Hepatic stellate cell (primary cell): Measurements from ENCODE around the gene XKRX.

Experiments
- DNase-seq: peaks from one replicate; pipeline ENCODE4 v3.0.0; 2011; ENCODE audit warnings: low spot score

Gene XKRX

DNA sequence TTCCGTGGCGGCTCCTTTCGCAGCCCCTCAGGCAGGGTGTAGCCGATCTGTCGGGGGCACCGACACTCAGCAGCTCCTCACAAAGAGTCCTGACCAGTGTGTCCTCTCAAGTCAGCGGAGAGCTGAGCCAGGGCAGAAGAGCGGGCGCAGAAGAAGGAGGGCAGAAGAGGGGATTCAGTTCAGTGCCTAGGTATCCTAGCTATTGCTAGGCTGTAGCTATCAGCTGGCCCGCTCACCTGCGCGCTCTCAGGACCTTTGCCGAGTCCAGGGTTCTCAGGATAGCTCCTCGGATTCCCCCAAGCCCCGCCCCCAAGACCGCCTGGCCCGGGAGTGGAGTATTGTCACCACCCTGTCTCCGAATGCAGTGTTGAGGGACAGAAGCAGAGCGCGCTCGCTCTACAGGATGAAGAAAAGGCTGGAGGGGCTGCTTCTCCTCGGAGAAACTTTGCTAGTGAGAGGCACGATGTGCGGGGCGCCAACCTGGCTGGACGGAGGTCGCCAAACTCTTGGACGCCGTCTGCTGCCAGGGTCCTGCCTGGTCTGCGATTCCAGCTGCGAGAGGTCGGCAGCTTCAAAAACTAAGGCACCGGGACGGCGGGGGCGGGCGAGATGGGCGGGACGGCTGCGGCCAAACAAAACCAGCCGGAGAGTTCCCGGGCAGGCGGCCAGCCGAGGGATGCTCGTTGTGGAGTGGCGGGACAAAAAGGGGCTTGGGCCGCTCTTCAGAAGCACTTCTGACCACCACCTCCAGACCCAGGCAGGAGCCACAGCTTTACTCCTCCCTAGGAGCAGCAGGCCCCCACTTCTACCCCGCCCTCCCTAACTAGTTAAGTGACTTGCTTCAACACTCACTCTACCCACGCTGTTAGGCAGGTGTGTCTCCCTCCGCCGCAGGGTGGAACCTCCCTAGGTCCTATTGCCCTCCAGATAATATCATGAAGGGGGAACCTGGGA, at the start of gene XKRX:
Gene XKRX (minus strand): TSS at position 258 of the 954 bp plus-strand sequence. CDS start 613 bp downstream, outside the sequence.
- DNase-seq, result peak; percentile 22

DNA sequence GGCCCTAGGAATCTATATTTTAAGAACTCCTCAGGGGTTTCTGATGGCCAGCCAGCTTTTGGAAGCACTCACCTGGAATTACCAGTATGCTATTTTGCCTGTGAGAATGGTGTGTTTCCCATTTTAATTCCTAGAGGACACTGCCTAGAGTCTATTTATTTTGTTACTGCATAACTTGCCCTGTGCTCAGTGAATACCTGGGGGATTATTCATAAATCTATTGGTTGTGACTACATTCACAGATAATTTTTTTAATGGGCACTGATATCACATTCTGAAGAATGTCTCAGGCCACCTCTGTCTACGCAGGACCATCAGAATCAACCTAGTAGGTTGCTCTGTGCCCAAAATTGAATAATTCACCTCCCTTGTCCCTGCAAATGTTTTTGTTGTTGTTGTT, 47.5 kb upstream of the XKRX start:
- DNase-seq, result no peak

DNA sequence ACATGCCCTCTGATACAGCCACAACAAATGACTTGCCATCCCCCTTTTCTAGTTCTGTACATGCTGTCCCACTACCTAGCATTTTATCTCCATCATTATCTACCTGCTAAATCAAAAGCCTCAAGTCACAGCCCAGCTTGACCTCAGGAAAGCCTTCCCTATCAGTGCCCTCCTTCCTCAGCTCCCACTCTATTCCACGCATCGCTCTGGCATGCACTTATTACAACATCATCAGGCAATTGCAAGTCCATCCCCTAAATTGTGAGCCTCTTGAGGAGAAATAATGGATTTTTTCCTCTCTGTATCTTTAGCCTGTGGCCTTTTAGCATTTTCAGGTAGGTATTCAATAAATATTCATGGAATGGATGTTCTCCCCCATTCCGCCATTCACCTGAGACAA, 46.5 kb upstream of the XKRX start:
- DNase-seq, result no peak

DNA sequence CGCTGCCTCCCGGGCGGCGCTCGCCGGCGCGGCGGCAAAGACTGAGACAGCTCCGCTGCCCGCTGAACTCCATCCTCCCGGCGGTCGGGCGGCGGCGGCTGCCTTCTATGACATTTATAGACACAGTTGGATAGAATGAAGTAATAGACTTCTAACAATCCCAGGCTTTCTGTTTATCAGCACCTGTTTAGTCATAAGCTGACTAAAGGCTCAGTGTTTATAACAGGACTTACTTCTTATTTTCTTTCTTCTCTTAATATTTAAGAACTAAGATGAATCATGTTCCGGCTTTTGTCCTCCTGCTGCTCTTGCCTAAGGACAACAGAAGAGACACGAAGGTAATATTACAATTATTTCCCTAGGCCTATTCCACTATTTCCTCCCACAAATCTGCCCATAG, 44.7 kb upstream of the XKRX start:
- no peak for DNase-seq

DNA sequence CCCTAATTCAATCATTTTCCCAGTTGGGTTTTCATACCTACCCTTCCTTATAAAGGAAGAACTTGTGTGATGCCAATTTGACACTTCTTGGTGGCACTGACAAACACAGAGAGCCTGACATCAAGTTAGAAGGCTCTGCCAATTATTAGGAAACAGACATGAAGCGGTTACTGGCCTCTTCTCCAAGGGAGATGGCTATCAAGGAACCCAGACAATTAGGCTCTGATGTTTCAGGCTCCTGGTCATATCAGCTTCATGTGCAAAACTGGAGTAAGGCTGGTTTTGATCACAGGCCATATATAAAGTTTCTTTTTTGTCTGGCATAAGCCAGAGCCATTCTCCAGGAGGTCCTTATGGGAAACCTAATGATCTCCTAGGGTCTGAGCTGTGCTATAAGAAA, 41.2 kb upstream of the XKRX start:
- no peak for DNase-seq

DNA sequence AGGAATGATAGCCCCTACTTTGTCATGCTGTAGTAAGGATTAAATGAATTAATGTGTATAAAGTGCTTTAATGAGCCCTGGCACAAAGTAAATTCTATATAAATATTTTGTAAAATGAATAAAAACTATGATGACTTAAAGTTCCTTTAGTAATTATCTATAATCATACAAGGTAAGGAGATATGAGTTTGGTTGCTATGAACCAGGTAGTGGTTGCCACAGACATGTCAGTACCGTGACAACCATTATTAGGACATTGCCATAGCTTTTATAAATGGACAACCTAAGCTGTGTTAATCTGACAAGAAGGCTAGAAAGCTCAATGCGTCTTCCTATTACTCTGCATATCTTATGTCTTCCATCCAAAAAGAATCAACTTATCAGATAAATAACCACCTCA, 40.7 kb upstream of the XKRX start, which contains the start of gene ARL13A:
Gene ARL13A (plus strand): TSS at position 301 of the 400 bp plus-strand sequence. CDS start 3,982 bp downstream, outside the sequence.
- no peak for DNase-seq

DNA sequence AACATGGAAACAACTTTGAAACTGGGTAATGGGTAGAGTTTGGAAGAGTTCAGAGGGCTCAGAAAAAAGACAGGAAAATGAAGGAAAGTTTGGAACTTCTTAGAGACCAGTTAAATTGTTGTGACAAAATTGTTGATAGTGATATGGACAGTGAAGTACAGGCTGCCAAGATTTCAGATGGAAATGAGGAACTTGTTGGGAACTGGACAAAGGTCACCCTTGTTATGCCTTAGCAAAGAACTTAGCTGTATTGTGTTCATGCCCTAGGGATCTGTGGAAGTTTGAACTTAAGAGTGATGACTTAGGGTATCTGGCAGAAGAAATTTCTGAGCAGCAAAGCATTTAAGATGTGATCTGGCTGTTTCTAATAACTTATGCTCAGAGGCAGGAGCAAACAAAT, 35.6 kb upstream of the XKRX start:
- DNase-seq, result no peak

DNA sequence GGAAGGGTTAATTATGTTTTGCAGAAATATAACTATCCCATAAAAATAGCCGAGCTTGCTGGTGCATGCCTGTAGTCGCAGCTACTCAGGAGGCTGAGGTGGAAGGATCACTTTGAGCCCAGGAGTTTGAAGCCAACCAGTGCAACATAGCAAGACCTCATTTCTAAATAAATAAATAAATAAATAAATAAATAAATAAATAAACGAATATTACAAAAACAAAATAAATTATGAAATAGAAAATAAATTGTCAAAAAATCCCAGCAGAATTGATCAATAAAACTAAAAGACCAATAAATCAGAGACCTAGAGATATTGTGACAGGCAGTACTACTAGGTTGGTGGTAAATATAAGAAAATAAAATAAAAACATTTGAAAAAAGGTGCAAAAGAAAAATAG, 34.1 kb upstream of the XKRX start:
- DNase-seq, result no peak

DNA sequence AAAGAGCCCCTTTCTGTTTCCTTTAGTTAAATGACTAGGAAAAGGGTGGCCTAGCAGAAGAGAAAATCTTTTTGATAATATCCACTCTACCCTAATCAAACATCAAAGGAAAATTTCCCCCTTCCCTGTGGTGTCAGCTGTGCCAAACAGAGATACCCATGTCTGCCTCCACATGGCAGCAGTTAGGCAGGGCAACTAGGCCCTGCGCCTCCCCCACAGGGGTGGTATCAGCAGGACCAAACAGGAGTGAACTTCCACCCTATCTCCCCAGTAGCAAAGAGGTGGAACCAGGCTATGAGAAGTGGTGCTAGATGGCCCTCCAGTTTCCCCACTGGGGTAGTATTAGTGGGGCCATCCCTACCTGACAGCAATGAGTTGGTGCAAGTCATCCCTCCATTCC, 19.8 kb upstream of the XKRX start:
- DNase-seq, result no peak

DNA sequence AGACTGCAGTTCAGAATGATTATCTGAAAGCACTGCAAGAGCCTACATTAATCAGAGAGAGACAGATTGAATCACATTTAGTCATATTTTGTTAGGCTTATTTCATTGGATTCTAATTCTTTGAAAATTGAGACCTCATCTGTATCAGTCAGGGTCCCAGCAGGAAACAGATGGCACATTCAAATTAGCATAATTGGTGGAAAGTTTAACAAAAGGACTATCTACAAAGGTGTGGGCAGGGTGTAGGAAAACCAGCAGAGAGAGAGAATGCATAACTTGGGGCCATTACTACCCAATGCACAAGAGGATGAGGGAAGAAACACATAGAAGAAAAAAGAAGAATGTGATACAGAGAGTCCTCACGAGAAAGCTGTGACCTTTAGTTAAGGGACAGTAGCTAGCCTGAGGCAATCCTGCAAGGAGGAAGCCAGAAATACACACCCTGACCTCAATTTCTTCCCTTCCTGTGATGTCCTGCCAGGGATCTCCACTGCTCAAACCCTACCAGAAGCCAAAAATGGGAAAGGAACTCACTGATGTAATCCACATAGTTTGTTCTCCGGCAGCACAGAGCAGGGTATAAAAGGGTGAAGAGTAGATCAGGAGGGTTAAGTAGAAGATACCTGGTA, 17.7 kb upstream of the XKRX start:
- no peak for DNase-seq

DNA sequence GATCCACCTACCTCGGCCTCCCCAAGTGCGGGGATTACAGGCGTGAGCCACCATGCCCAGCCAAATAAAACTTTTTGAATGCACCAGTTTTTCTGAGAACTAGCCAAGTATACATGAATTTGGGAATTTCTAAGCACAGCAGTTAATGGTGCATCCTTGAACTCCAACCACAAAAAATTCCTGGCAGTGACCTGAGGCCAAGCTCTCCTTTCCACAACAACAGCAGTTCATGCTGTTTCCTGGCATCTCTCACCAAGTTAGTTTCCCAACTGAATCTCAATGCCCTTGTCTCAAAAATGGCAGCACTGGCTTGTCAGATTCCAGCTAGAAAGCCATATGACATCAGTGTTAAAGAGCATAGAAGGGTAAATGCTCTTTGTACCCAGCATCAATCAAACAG, 15.9 kb upstream of the XKRX start:
- no peak for DNase-seq

DNA sequence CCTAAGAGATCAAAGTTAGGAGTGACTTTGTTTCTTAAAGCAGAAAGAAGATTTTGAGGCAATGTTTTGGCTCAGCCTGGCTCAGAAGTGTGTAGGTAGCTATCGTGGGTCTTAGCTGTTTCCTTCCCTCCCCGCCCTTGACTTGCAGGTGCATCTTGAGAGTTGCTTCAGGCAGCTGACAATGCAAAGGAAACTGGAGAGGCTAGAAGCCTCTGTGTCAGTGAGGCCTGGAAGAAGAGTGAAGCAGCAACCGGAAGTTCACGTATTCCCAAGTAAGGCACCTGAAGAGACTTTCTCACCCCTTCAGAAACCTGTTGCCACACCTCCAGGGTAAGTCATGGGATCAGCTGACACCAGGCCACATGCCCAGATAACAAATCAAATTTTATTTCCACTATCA, 10.6 kb upstream of the XKRX start:
- no peak for DNase-seq

DNA sequence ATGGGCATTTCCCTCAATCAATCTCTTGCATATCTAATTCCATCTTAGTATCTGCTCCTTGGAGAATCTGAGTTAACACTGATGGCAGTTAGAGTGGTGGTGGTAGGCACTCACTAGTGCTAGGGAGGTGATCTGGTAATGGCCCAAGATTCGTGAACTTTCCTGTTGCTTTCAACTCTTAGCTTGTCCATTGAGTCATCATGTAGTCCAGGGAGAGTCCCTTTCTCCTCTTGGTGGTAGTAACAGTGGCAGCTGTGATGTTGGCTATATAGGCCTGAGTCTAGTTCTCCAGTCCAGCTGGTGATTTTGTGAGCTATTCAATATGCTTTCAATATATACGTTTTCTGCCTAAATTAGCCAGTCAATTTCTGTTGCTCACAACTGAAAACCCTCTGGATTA, 7.0 kb upstream of the XKRX start:
- DNase-seq, result no peak

DNA sequence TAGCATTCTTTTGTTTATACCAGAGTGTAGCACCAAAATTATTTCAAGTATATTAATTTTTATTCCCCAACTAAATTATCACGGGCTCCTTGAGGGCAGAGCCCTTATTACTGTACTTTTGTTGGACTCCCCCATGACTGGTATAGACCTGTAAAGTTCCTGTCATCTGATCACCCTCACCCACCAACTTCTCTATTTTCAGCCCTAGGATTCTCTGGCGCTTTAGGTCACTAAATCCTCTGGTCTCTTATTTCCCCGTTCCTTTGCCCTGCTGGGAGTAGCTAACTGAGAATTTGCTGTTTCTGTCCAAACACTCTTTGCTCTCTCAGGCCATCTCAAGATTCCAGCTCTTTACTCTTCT, 3.2 kb upstream of the XKRX start:
- no peak for DNase-seq

DNA sequence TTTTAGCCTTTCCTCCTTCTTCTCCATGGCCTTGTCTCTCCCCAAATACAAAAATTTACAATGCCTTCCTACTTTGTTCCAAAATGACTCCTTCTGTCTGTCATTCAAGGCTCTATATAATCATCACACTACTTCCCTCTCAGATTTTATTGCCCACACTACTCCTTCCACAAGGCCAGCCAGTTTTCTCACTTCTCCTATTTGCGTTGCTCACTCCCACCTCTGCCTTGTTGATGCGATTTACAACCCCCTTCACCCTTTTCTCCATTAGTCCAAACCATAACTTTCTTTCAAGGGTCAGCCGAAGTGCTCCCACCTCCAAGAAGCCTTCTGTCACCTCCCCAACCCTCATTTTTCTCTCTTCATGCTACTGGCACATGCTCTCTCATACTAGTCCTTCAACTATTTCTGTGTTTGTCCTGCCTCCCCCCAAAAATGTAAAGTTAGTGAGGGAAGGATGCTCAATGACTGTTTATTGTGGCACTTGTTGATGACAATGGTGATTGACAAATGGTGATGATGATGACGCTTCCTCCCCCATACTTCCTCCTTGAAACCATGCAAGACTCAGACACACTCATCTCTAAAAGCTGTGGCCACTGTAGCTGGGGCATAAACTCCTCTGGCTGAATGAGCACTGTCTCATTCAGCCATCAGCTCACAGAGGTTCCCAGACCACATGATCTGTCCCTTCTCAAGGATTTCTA, 2.7 kb upstream of the XKRX start:
- no peak for DNase-seq

DNA sequence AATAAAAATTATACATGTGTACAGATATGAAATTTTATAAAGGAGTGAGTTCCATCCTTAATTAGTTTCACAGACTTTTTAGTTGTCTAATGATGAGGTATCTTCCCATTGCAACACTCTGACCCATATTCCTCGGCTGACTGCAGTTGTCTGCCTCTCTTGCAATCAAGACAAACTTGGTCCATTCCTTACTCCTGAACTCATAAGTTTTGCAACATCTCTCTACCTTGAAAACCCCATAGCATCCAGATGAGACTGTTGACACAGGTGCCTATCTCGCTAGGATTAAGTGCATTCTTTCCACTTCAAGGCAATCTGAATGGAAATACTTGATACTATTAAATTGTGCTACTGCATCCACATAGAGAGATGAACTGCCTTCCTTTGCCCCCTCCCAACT, 2.3 kb downstream of the XKRX start:
- no peak for DNase-seq

DNA sequence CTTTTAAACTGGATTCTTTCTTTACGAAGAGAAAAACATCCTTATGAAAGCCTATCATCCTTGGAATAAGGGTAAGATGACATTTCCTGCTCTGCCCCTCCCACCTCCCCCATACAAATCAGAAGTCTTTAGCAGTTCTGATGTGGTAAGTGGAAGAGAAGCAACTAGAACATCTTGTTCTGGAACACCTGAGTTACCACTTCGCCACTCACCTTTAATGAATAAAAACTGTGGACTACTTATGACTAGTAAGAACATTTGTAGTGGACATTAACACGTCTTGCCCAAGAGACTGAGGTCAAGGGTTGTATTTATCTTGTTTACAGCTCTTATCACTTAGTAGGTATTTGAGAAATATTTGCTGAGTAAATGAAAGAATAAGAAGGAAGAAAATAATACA, 4.3 kb downstream of the XKRX start:
- no peak for DNase-seq

DNA sequence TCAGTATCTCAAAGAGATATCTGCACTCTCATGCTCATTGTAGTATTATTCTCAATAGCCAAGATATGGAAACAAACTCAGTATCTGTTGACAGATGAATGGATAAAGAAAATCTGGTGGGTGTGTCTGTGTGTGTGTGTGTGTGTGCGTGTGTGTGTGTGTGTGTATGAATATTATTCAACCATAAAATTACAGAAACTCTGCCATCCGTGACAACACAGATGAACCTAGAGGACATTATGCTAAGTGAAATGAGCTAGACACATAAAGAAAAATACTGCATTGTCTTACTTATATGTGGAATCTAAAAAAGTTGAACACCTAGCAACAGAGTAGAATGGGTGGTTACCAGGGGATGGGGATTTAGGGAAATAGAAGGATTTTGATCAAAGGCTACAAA, 13.2 kb downstream of the XKRX start:
- no peak for DNase-seq

DNA sequence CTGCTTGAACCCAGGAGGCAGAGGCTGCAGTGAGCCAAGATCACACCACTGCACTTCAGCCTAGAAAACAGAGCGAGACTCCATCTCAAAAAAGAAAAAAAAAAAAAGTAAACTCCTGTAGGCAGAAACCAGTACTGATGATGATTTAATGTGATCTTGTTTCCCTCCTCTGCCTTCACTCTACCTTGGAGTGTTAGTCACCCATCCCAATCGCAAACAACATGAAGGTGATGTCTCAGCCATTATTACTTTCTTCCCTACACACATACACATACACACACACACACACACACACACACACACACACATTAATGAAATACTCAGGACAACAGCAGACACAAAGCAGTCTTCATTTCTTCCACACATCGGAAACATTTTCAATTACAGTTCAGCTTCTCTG, 15.6 kb downstream of the XKRX start:
- no peak for DNase-seq

DNA sequence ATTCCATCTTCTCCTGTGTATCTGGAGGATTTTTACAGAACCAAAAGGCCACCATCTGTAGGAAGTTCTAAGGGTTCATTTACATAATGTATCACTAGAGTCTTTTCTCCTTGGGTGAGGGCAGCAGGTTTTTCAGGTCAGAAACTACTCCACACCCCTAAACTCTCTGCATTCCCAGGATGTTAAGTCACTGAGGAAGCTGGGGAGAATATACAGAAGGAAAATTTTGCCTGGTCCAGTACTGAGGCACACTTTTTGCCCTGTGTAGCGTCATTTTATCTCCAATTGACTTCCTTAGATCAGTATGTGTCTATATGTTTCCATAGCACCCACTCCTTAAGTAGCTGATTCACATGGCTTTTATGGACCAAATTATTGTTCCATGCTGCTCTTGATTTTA, 17.0 kb downstream of the XKRX start:
- DNase-seq, result no peak

DNA sequence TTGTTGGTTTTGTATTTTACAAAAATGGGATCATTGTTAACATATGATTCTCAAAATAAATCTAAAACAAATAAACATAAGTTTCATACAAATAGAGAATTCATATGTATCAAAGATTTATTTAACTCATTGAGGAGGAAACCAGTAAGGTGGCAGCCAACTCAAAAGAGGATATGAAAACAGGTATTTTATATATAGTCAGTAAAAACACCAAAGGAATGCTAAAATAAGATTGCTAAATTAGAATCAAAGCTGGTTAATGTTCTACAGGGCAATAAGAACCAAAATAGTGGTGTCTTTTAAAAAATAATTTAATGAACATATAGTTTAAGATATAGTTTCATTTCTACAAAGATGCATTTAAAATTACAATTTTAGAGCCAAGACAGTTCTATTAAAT, 23.1 kb downstream of the XKRX start:
- no peak for DNase-seq

DNA sequence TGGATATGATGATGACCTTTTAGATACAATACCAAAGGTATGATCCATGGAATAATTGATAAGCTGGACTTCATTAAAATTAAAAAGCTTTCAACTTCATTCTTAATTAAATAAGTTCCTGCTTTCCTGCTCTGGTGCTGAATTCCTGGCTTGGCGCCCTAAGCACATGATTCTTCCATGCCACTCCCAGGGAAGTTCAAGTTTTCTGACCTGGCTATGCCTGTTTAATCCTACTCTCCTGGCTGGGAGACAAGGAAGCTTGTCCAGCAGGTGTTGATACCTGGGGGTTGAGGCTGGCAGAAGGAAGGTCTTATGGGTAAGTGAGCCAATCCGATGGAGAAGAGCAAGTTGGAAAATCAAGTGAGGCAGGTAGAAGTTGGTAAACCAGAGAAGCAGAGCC, 24.3 kb downstream of the XKRX start:
- DNase-seq, result no peak
